HUES48 (cell line): Measurements from ENCODE around the gene BMP7.
"Not testable (repeated sequence)": the region's sequence is repeated elsewhere in the genome, so short reads cannot be mapped to it uniquely, and the experiment has no call there.

Source experiments
- H3K27ac ChIP-seq: one replicate; pipeline ENCODE4 v1.7.0; 2013; ENCODE audit warnings: low read depth, low read length, inconsistent platforms
- H3K27me3 ChIP-seq: 2 replicates; pipeline ENCODE4 v1.6.1; 2013; ENCODE audit warnings: mild to moderate bottlenecking, low read length; ENCODE audit not compliant: control insufficient read depth, insufficient read depth
- H3K36me3 ChIP-seq: 2 replicates; pipeline ENCODE4 v1.6.1; 2013; ENCODE audit warnings: low read length; ENCODE audit not compliant: control insufficient read depth, insufficient read depth
- H3K4me1 ChIP-seq: 2 replicates; pipeline ENCODE4 v1.6.1; 2013; ENCODE audit warnings: mild to moderate bottlenecking, low read length; ENCODE audit not compliant: control insufficient read depth, insufficient read depth
- H3K4me3 ChIP-seq: 2 replicates; pipeline ENCODE4 v1.5.1; 2013; ENCODE audit warnings: mild to moderate bottlenecking, low read depth, low read length
- H3K9ac ChIP-seq: 2 replicates; pipeline ENCODE4 v1.6.1; 2013; ENCODE audit warnings: mild to moderate bottlenecking, low read depth, low read length, moderate library complexity
- H3K9me3 ChIP-seq: 2 replicates; pipeline ENCODE4 v1.6.1; 2013; ENCODE audit warnings: low read length; ENCODE audit not compliant: control insufficient read depth, insufficient read depth

The BMP7 gene

GRCh38 chr20:57264908-57265335 is 1.5 kb downstream of the BMP7 start:
- Histone ChIP-seq H3K4me1 (peaks cover 67% of the 10 kb centered on the region), H3K9ac (peak overlapping the region; percentile 66; the same call in 1 of the 2 replicates), H3K4me3 (peak overlapping the region; percentile 83), H3K27me3 (peaks cover 81% of the 10 kb centered on the region)
- not testable (repeated sequence) for H3K9me3 ChIP-seq, H3K27ac ChIP-seq, H3K36me3 ChIP-seq

DNA sequence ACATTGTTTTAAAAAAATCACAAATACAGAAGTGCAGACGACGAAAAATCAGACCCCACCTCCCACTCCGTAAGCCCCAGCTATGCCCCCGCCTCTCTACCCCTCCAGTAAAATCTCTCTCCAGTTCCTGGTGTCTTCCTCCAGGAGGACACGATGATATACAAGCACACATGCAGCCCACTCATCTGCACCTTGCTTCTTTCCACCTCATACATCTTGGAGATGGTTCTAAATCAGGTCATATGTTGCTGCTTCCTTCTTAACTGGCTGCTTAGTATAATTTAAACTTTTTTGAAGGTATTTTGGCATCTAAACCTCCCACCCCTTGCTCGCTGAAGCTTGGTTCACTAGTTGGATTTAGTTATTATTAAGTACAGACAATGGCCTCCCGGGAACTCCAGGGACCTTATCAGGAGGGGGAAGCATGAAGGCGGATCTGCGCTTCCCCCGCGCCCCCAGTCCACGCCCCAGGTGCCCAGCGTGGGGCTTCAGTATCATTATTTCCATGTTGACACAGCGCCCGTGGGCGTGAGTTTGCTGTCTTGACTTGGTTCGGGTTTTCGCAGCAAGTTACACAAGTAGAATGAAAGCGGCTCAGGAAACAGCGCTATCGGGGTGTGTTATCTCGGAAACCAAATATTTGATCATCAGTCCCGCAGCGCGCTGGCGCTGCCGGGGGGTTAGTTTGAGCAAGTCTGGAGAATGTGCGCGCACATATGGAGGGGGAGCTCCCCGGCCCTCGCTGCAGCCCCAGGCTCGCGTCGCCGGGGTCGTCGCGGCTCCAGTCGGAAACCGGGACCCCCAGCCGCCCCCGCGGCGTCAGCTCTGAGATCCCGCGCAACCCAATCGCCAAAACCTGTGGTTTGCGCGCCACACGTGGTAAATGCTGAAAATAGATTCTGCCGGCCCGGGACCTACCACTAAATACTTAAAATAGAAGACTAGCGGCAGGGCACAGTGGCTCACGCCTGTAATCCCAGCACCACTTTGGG is 2.3 kb downstream of the BMP7 start:
- Histone ChIP-seq H3K27me3 (peaks cover 76% of the 10 kb centered on the region), H3K4me3 (peak overlapping the region; percentile 83), H3K27ac (peak overlapping the region; percentile 61), H3K4me1 (peaks cover 67% of the 10 kb centered on the region), H3K36me3 (no peaks in the 10 kb centered on the region), H3K9ac (no peak overlapping the region), H3K9me3 (no peaks in the 10 kb centered on the region)

DNA sequence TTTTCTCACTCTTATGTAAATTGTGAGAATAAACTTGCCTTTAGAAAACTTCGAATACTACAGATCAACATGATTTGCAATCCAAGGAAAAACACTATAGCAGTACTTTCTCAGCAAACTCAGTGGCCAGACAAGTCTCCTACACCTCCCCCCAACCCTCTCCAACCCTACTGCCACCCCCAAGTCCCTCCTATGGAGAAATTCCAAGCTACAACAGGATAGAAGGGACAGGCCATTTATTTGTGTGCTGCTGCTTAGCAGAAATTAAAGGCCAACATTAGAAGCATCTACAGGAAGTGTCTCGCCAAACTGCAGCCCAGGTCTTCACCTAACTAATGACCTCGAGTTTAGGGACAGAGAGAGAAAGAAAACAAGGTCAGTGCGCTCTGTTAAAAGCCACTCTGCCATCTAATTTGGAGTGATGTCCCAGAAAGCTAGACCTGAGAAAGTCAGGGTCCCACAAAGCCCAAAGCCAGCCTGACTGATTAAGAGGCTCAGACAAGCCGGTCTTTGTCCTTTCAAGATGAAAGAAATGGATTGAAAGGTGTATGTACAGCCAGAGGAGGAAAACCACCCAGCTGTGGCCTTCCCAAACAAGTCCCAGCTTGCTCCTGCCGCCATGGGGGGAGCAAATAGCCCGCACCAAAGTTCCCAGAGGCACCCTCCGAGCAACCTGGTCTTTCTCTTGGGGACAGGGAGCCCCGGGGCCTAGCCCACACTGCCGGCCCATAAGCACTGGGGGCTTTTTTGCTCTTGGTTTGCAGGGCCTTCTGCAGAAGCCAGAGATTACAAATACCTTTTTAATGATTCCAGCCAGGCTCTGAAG is 3.4 kb downstream of the BMP7 start:
- H3K4me3 ChIP-seq, result peak overlapping the region; percentile 83
- peak overlapping the region; percentile 61 for H3K27ac ChIP-seq
- peaks cover 68% of the 10 kb centered on the region for H3K4me1 ChIP-seq
- H3K9ac ChIP-seq, result no peak overlapping the region
- peaks cover 65% of the 10 kb centered on the region for H3K27me3 ChIP-seq
- H3K9me3 ChIP-seq, result no peaks in the 10 kb centered on the region
- H3K36me3 ChIP-seq, result no peaks in the 10 kb centered on the region

DNA sequence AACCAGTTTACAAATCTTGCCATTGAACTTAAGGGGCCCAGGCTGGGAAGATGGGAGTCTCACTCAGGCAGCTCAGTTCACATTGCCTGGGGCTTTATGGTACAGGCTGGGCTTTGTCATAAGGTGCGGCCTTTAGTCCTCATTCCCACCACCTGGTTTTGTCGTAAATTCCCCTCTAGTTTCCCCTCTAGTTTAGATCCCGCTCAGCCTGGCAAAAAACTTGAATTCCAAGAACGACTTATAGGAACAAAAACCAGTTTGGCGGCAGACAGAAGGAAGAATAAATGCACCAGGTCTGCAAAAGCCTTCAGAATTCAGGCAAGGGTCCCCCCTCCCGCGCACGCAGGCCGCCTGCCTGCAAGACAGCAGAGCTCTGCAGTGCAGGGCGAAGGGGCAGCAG is 4.1 kb downstream of the BMP7 start:
- Histone ChIP-seq H3K4me1 (peaks cover 74% of the 10 kb centered on the region), H3K27ac (peak overlapping the region; percentile 30), H3K4me3 (peak overlapping the region; percentile 83; the same call in 1 of the 2 replicates)

GRCh38 chr20:57261457-57262251 is 4.8 kb downstream of the BMP7 start:
- Histone ChIP-seq H3K27ac (peak overlapping the region; percentile 30), H3K4me1 (peaks cover 69% of the 10 kb centered on the region), H3K4me3 (0 out of 2 replicates have a peak overlapping the region, but pooled peaks have one; percentile 24), H3K9ac (no peak overlapping the region), H3K9me3 (no peaks in the 10 kb centered on the region), H3K36me3 (no peaks in the 10 kb centered on the region), H3K27me3 (peaks cover 51% of the 10 kb centered on the region)

More for the DNA sequence above, 4.1 kb downstream of the BMP7 start:
- peaks cover 58% of the 10 kb centered on the region for H3K27me3 ChIP-seq
- H3K9ac ChIP-seq, result no peak overlapping the region
- no peaks in the 10 kb centered on the region for H3K36me3 ChIP-seq
- no peaks in the 10 kb centered on the region for H3K9me3 ChIP-seq

GRCh38 chr20:57260934-57261333 is 5.5 kb downstream of the BMP7 start:
- 0 out of 2 replicates have a peak overlapping the region, but pooled peaks have one; percentile 24 for H3K4me3 ChIP-seq
- H3K4me1 ChIP-seq, result peaks cover 73% of the 10 kb centered on the region
- no peak overlapping the region for H3K27ac ChIP-seq
- peaks cover 50% of the 10 kb centered on the region for H3K27me3 ChIP-seq
- no peaks in the 10 kb centered on the region for H3K36me3 ChIP-seq
- H3K9ac ChIP-seq, result no peak overlapping the region
- H3K9me3 ChIP-seq, result no peaks in the 10 kb centered on the region

DNA sequence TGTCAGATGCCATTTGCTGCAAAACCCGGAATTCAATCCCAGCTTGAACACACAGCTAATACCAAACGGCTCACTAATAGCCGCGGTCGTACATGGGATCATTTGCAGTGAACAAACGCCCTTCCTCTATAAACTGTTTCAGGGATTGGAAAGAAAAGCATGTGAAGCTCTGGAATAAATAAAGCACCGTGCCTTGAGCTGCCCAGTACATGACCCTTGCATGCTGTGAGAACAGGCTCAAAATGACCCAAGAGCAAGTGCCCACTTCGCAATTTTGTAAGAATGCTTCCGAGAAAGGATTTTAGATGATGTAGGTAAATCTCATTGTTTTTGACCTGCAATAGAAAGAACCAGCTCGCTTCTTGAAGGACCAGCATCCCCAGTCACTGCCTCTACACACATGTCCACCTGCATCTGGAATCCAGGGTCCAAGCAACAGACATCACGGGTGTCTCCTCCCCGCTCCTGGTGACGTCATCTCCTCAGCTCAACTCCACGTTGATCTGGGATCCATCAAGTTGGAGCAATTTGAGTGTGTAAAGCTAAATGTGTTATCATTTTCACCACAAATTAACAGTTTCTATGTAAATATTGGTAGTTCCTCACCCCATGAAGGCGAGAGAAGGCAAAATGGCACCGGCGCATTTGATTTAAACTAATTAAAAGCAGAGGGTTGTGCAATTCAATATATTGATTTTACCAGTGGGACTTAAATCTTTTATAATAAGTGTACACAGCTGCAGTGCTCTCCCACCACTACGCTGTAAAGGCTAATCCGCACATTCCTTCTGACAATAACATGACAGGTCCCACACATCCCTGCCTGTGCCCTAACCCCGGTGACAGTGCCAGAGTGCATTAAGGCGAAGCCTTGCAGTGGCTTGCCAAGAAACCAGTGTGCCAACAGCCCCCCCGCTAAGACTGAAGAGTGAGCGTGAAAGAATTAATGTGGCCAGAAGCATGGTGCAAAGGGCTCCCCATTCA is 6.2 kb downstream of the BMP7 start:
- no peak overlapping the region for H3K9ac ChIP-seq
- H3K27ac ChIP-seq, result no peak overlapping the region
- H3K4me1 ChIP-seq, result peaks cover 76% of the 10 kb centered on the region
- no peaks in the 10 kb centered on the region for H3K36me3 ChIP-seq
- H3K4me3 ChIP-seq, result no peak overlapping the region
- H3K9me3 ChIP-seq, result no peaks in the 10 kb centered on the region
- peaks cover 43% of the 10 kb centered on the region for H3K27me3 ChIP-seq

- Histone ChIP-seq H3K4me3 (no peak overlapping the region), H3K27ac (no peak overlapping the region), H3K27me3 (peaks cover 36% of the 10 kb centered on the region), H3K9ac (no peak overlapping the region), H3K36me3 (no peaks in the 10 kb centered on the region), H3K9me3 (no peaks in the 10 kb centered on the region), H3K4me1 (peaks cover 75% of the 10 kb centered on the region)
Observed at GRCh38 chr20:57259121-57259937, 7.1 kb downstream of the BMP7 start.

DNA sequence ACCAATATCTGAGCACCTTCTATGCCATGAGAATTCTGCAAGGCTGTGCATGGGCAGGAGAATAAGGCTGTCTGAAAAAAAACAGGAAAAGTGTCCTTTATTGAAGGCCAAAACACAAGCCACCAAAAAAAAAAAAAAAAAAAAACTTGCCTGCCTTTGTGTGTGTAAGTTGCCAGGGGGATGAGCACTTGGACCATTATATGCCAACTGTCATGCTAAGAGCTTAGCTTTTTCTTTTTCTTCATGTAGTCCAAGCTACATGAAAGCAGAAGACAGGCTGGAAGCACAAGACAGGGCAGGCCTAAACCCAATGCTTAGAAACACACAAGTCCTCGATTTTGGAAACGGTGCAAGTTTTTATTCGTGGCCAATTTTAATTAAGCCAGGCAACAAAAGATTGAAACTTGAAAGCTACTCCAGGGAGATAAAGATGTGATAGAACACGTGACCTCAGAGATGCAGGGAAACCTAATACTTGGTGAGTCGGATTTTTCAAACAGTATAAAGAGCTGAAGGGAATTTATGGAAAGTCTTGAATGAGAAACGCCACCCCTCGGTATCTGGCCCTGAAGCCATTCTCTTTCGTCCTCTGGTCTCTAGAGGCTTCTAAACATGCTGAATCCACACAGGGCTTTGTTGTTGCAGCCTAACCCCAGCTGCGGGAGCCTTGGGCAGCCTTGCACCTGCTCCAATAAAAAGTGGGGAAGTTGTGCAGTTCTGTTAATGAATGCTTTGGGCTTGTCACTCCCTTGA is 8.6 kb downstream of the BMP7 start:
- Histone ChIP-seq H3K4me1 (peaks cover 60% of the 10 kb centered on the region), H3K36me3 (no peaks in the 10 kb centered on the region)

More for the DNA sequence above, 8.6 kb downstream of the BMP7 start:
- Histone ChIP-seq H3K27me3 (peaks cover 28% of the 10 kb centered on the region), H3K9ac (no peak overlapping the region), H3K4me3 (no peak overlapping the region), H3K9me3 (no peaks in the 10 kb centered on the region), H3K27ac (no peak overlapping the region)
